ENCODE measurements around the gene SLC4A11.

Gene SLC4A11

DNA sequence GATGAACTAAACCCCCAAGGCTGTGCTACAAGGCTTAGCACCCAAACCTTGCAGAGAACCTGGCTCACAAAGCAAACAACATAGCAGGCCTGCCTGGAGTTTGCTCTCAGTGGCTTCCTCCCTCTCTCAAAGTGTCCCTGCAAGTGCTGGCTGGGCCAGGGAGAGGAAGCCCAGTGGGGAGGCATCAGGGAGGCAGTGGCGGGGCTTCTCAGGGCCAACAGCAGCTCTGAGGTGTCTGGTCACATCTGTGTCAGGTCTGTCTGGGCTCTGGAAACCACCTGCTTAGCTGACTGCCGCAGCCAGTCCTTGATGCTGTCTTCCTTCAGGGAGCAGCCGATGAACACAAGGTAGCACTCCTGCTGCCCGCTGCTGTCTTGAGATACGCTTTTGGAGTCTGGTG lies 16.7 kb upstream of the SLC4A11 start:
- H3K4me3 ChIP-seq, result no peak overlapping the region
- no peak for DNase-seq (ENCODE audit: low spot score)
- no peak overlapping the region for H3K27ac ChIP-seq
- TF ChIP-seq, protein P1, sequence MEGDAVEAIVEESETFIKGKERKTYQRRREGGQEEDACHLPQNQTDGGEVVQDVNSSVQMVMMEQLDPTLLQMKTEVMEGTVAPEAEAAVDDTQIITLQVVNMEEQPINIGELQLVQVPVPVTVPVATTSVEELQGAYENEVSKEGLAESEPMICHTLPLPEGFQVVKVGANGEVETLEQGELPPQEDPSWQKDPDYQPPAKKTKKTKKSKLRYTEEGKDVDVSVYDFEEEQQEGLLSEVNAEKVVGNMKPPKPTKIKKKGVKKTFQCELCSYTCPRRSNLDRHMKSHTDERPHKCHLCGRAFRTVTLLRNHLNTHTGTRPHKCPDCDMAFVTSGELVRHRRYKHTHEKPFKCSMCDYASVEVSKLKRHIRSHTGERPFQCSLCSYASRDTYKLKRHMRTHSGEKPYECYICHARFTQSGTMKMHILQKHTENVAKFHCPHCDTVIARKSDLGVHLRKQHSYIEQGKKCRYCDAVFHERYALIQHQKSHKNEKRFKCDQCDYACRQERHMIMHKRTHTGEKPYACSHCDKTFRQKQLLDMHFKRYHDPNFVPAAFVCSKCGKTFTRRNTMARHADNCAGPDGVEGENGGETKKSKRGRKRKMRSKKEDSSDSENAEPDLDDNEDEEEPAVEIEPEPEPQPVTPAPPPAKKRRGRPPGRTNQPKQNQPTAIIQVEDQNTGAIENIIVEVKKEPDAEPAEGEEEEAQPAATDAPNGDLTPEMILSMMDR (IDR thresholded peaks at IDR 0.05), result no peak

GRCh38 chr20:3251806-3252205 lies 12.8 kb upstream of the SLC4A11 start:
- DNase-seq (ENCODE audit: low spot score), result no peak
- TF ChIP-seq, protein P1 (IDR thresholded peaks at IDR 0.05), result no peak
- Histone ChIP-seq H3K4me3 (no peak overlapping the region), H3K27ac (no peak overlapping the region)

DNA sequence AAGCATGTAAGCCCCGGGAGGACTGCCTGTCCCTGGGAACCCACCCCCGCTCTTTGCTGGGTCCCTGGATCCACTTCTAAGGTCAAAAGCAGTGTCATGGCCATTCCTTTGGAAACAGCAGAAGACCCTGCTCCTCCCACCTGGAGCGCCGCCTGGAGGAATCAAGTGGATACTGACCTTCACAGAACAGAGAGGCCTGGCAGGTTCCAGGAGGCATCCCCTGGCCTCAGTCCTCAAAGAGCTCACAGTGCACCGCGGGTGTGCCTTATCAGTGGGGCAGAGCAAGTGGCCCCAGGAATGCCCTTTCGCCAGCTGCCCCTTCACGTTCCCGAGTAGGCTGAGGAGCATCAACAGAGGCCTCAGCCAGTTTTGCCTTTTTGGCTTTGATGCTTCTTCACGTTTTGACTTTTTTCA lies 11.1 kb upstream of the SLC4A11 start:
- no peak for DNase-seq (ENCODE audit: low spot score)
- Histone ChIP-seq H3K27ac (no peak overlapping the region), H3K4me3 (no peak overlapping the region)
- TF ChIP-seq, protein P1 (IDR thresholded peaks at IDR 0.05), result no peak

DNA sequence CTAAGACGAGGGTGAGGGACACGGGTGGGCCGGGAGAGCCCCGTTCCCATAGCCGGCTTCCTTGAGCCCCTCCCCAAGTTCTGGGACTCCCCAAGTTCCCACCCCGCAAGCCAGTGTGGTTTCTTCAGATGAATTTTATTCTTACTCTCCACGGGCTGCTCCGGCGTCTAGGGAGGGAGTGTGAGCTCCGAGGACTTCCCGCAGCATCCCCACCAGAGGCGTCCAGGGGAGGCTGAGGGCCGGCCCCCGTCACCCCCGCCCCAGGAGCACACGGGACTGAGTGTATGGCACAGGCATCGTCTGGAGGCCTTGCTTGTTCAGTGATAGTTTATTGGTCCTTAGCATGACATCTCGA lies 10.0 kb upstream of the SLC4A11 start:
- H3K27ac ChIP-seq, result no peak overlapping the region
- TF ChIP-seq, protein P1 (IDR thresholded peaks at IDR 0.05), result no peak
- DNase-seq (ENCODE audit: low spot score), result no peak
- peak overlapping the region; percentile 56 for H3K4me3 ChIP-seq

- peak overlapping the region; percentile 56 for H3K4me3 ChIP-seq
- DNase-seq (ENCODE audit: low spot score), result no peak
- no peak overlapping the region for H3K27ac ChIP-seq
- TF ChIP-seq, protein P1 (IDR thresholded peaks at IDR 0.05), result no peak
Measured at GRCh38 chr20:3248167-3248992, 9.4 kb upstream of the SLC4A11 start.

GRCh38 chr20:3247638-3248037 lies 8.6 kb upstream of the SLC4A11 start:
- no peak overlapping the region for H3K4me3 ChIP-seq
- no peak for DNase-seq (ENCODE audit: low spot score)
- H3K27ac ChIP-seq, result no peak overlapping the region
- TF ChIP-seq, protein P1 (IDR thresholded peaks at IDR 0.05), result no peak

DNA sequence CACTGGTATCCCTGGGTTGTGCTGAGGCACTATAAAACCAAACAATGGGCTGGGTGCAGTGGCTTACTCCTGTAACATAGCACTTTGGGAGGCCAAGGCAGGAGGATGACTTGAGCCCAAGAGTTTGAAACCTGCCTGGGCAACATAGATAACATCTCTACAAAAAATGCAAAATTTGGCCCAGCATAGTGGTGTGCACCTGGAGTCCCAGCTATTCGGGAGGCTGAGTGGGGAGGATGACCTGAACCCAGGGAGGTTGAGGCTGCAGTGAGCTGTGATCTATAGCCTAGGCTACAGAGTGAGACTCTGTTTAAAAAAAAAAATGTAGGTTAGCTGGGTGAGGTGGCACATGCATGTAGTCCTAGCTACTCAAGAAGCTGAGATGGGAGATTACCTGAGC lies 7.7 kb upstream of the SLC4A11 start:
- TF ChIP-seq, protein P1 (IDR thresholded peaks at IDR 0.05), result no peak
- no peak for DNase-seq (ENCODE audit: low spot score)
- no peak overlapping the region for H3K27ac ChIP-seq
- no peak overlapping the region for H3K4me3 ChIP-seq
